ENCODE measurements around the gene LRSAM1. TPM values are rescaled to one million over a fixed set of nuclear protein-coding genes. Genes with fewer than 3 reads are reported as not detected.

The LRSAM1 gene
- total RNA-seq, 1 donor from 2014 or later = 20.6 TPM

DNA sequence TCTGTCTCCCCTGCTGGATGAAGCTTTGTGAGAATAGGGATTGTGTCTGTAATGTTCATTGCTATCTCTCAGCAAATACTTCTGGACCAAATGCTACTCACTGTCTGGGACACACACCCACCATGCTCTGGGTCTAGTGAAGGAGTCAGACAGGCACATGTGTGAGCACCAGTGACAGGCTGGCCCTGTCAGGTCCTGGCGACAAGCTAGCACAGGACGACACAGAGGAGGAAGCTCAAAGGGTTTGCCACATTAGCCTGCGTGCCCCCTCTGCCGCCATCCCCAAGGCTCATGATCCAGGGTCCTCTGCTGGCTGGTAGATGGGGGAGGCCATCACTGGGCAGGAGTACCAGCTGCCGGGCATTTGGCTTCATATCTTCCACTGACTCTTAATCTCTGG is 23.3 kb downstream of the LRSAM1 start:
- TF ChIP-seq, protein P1, sequence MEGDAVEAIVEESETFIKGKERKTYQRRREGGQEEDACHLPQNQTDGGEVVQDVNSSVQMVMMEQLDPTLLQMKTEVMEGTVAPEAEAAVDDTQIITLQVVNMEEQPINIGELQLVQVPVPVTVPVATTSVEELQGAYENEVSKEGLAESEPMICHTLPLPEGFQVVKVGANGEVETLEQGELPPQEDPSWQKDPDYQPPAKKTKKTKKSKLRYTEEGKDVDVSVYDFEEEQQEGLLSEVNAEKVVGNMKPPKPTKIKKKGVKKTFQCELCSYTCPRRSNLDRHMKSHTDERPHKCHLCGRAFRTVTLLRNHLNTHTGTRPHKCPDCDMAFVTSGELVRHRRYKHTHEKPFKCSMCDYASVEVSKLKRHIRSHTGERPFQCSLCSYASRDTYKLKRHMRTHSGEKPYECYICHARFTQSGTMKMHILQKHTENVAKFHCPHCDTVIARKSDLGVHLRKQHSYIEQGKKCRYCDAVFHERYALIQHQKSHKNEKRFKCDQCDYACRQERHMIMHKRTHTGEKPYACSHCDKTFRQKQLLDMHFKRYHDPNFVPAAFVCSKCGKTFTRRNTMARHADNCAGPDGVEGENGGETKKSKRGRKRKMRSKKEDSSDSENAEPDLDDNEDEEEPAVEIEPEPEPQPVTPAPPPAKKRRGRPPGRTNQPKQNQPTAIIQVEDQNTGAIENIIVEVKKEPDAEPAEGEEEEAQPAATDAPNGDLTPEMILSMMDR (conservative IDR thresholded peaks at IDR 0.05) = no peak
- Mint-ChIP-seq H3K27ac (no peak overlapping the region), H3K4me3 (no peak overlapping the region), H3K36me3 (peaks cover 8% of the 10 kb centered on the region), H3K9me3 (no peaks in the 10 kb centered on the region), H3K4me1 (ENCODE audit: unreplicated experiment) (no peaks in the 10 kb centered on the region), H3K27me3 (no peaks in the 10 kb centered on the region)
- no peak for DNase-seq (ENCODE audit: extremely low spot score, unreplicated experiment)

DNA sequence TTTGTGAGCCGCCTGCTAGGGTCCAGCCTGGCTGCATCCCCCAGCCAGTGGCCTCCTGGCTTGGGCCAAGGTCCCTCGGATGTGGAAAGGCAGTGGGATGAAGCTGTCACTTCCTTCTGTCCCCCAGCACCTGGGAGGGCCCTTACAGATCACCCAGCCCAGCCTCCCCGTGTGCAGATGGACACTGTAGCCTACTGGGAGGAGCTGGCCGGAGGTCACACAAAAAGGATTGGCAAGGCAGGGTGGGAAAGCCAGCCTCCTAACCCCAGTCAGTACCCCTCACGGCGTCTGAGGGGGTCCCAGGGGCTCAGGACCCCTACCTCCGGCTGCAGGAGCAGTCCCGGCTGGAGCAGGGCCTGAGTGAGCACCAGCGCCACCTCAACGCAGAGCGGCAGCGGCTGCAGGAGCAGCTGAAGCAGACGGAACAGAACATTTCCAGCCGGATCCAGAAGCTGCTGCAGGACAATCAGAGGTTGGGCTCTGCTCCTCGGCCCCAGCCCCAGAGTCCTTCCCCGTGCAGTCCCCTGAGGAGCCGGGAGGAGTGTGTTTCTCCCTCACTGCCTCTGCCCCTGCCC is 28.3 kb downstream of the LRSAM1 start:
- Mint-ChIP-seq H3K27me3 (no peaks in the 10 kb centered on the region), H3K9me3 (no peaks in the 10 kb centered on the region), H3K4me3 (no peak overlapping the region), H3K36me3 (no peaks in the 10 kb centered on the region), H3K27ac (no peak overlapping the region), H3K4me1 (ENCODE audit: unreplicated experiment) (no peaks in the 10 kb centered on the region)
- DNase-seq (ENCODE audit: extremely low spot score, unreplicated experiment) = no peak
- TF ChIP-seq, protein P1 (conservative IDR thresholded peaks at IDR 0.05) = no peak

DNA sequence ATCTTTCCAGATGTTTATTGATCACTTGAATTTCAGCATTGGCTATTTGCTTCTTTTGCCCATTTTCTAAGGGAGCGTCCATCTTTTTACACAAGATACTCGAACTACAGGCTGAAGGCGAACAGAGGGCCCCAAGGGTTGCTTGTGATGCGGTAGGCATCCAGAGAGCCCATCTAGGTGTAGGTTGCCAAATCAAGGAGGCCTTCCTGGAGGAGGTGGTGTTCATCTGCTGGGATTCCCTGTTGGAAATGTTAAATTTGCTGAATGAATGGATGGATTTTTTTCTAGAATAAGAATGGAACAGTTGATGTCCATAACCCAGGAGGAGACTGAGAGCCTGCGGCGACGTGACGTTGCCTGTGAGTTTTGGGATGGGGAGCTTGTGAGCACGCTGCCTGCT is 31.4 kb downstream of the LRSAM1 start:
- DNase-seq (ENCODE audit: extremely low spot score, unreplicated experiment) = no peak
- TF ChIP-seq, protein P1 (conservative IDR thresholded peaks at IDR 0.05) = no peak
- Mint-ChIP-seq H3K27me3 (no peaks in the 10 kb centered on the region), H3K4me1 (ENCODE audit: unreplicated experiment) (no peaks in the 10 kb centered on the region), H3K4me3 (no peak overlapping the region), H3K9me3 (no peaks in the 10 kb centered on the region), H3K27ac (no peak overlapping the region), H3K36me3 (peaks cover 4% of the 10 kb centered on the region)

DNA sequence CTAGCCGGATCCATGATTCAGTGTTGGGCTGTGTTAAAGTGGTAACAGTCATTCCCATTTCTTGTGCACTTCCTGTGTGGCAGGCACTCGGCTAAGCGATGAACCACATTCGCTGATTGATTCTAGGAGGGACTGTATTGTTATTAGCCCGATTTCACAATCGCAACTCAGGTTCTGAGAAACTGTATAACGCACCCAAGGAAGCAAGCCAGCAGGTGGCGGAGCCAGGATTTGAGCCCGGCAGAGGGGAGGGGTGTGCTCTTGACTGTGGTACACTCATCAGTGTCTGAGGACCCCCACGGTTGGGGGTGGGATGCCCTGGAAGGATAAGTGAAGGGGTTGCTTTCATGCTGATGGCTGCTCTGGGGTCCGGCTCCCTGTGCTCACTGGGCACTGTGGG is 34.7 kb downstream of the LRSAM1 start:
- TF ChIP-seq, protein P1 (conservative IDR thresholded peaks at IDR 0.05) = no peak
- H3K36me3 Mint-ChIP-seq = peaks cover 7% of the 10 kb centered on the region
- H3K4me3 Mint-ChIP-seq = no peak overlapping the region
- H3K9me3 Mint-ChIP-seq = no peaks in the 10 kb centered on the region
- H3K4me1 Mint-ChIP-seq (ENCODE audit: unreplicated experiment) = peaks cover 6% of the 10 kb centered on the region
- no peak overlapping the region for H3K27ac Mint-ChIP-seq
- H3K27me3 Mint-ChIP-seq = no peaks in the 10 kb centered on the region
- no peak for DNase-seq (ENCODE audit: extremely low spot score, unreplicated experiment)

GRCh38 chr9:127488946-127489345 is 37.6 kb downstream of the LRSAM1 start:
- Mint-ChIP-seq H3K27ac (no peak overlapping the region), H3K4me1 (ENCODE audit: unreplicated experiment) (peaks cover 6% of the 10 kb centered on the region), H3K4me3 (no peak overlapping the region), H3K9me3 (no peaks in the 10 kb centered on the region), H3K36me3 (peaks cover 7% of the 10 kb centered on the region), H3K27me3 (no peaks in the 10 kb centered on the region)
- TF ChIP-seq, protein P1 (conservative IDR thresholded peaks at IDR 0.05) = no peak
- no peak for DNase-seq (ENCODE audit: extremely low spot score, unreplicated experiment)

All from type B pancreatic cell (in vitro differentiated cells).